Kidney epithelial cell (primary cell): ENCODE data around the gene AFF3. TPM values are rescaled to one million over a fixed set of nuclear protein-coding genes. Genes with fewer than 3 reads are reported as not detected.

ENCODE experiments used
- DNase-seq: peaks from one replicate; pipeline ENCODE4 v3.0.0-alpha.2; 2010; ENCODE audit warnings: low read depth
- H3K27me3 ChIP-seq: 2 replicates; pipeline ENCODE4 v1.6.0; 2011; ENCODE audit warnings: low read length; ENCODE audit not compliant: control insufficient read depth, insufficient read depth
- H3K36me3 ChIP-seq: 2 replicates; pipeline ENCODE4 v1.5.1; 2011; ENCODE audit warnings: low read length; ENCODE audit not compliant: control insufficient read depth, insufficient read depth
- H3K4me3 ChIP-seq: 2 replicates; pipeline ENCODE4 v1.5.1; 2011; ENCODE audit warnings: low read depth, mild to moderate bottlenecking, control low read depth, low read length
- total RNA-seq: library from RNA; depleted of rRNA; stranded (reverse); fragments of >200 nt; gene quantifications from 2 replicates; pipeline ENCODE4 v1.2.3, GENCODE V29; 2015
- TF ChIP-seq, protein P1 (sequence below): IDR thresholded peaks from 2 replicates; pipeline ENCODE4 v1.5.1; 2011; ENCODE audit warnings: mild to moderate bottlenecking, moderate library complexity, low read length, control low read depth, inconsistent platforms; ENCODE audit not compliant: insufficient read depth, poor library complexity, severe bottlenecking

Gene AFF3
- total RNA-seq, 1 donor from 2014 or later, result 13.9 TPM

DNA sequence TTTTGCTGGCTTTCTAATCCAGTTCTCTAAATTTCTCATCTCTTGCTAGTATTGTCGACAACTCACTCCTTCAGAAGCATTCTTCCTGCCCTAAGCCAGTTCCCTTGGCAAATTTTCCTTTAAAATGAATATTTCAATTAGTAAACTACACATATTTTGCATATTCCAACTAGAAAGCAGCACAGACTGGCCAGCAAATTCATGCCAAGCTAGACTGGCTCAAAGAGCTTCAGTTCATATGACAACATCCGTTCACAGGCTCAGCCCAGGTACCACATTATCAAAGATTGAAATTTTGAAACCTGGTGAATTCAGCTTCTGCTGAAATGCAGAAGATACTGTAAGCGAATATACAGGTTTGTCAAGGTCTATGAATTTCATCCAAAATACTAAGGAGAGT lies 64.5 kb downstream of the AFF3 start:
- no peaks in the 10 kb centered on the region for H3K27me3 ChIP-seq
- no peak for DNase-seq
- TF ChIP-seq, protein P1, sequence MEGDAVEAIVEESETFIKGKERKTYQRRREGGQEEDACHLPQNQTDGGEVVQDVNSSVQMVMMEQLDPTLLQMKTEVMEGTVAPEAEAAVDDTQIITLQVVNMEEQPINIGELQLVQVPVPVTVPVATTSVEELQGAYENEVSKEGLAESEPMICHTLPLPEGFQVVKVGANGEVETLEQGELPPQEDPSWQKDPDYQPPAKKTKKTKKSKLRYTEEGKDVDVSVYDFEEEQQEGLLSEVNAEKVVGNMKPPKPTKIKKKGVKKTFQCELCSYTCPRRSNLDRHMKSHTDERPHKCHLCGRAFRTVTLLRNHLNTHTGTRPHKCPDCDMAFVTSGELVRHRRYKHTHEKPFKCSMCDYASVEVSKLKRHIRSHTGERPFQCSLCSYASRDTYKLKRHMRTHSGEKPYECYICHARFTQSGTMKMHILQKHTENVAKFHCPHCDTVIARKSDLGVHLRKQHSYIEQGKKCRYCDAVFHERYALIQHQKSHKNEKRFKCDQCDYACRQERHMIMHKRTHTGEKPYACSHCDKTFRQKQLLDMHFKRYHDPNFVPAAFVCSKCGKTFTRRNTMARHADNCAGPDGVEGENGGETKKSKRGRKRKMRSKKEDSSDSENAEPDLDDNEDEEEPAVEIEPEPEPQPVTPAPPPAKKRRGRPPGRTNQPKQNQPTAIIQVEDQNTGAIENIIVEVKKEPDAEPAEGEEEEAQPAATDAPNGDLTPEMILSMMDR, result no peak
- no peak overlapping the region for H3K4me3 ChIP-seq
- H3K36me3 ChIP-seq, result no peaks in the 10 kb centered on the region

DNA sequence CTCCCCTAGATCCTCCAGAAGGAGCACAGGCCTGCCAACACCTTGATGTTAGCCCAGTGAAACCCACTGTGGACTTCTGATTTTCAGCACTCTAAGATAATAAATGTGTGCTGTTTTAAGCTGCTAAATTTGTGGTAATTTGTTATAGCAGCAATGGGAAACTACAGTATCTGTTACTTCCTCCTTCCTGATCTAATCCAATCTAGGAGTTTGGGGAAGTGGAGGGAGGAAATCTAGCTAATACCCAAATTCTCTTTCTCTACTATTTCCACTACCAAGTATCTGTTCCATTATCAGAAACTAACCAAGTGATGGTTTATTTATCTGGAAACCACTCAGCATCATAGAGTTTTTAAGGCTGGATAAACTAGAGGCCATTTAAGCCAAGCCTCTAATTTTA lies 64.9 kb downstream of the AFF3 start:
- Histone ChIP-seq H3K4me3 (no peak overlapping the region), H3K27me3 (no peaks in the 10 kb centered on the region), H3K36me3 (no peaks in the 10 kb centered on the region)
- no peak for DNase-seq
- TF ChIP-seq, protein P1, result no peak

DNA sequence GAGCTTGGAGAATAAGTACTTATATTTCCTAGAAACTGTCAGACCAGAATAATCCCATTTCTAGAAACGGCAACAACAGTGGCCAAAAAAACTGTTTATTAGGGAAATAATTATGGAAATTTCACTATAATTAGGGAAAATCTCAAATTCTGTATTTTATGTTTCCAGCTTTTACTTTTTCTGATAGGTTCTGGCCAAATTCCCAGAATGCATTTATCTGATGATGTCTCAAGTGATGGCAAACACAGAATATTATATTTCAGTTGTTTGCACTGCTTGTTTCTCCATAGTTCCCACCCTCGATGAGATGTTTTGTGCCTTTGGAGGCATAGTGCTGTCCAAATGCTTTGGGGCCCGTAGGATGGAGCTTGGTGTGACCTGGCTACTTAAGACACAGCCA lies 66.9 kb downstream of the AFF3 start:
- no peaks in the 10 kb centered on the region for H3K27me3 ChIP-seq

DNA sequence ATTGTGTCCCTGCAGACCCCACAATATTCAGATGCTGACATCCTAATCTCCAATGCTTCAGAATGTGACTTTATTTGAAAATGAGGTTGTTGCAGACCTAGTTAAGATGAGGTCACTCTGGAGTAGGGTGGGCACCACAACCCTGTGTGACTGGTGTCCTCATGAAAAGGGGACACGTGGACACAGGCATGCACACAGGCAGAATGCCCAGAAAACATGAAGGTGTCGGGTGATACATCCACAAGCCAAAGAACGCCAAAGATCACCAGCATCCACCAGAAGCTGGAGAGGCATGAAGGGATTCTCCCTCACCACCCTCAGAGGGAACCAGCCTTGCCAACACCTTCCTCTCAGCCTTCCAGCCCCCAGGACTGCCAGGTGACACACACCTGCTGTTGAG lies 69.3 kb downstream of the AFF3 start:
- DNase-seq, result no peak
- H3K36me3 ChIP-seq, result no peaks in the 10 kb centered on the region
- no peaks in the 10 kb centered on the region for H3K27me3 ChIP-seq
- TF ChIP-seq, protein P1, result no peak
- H3K4me3 ChIP-seq, result no peak overlapping the region

More for the DNA sequence above, 66.9 kb downstream of the AFF3 start:
- no peak for DNase-seq
- no peaks in the 10 kb centered on the region for H3K36me3 ChIP-seq
- TF ChIP-seq, protein P1, result no peak
- H3K4me3 ChIP-seq, result no peak overlapping the region

DNA sequence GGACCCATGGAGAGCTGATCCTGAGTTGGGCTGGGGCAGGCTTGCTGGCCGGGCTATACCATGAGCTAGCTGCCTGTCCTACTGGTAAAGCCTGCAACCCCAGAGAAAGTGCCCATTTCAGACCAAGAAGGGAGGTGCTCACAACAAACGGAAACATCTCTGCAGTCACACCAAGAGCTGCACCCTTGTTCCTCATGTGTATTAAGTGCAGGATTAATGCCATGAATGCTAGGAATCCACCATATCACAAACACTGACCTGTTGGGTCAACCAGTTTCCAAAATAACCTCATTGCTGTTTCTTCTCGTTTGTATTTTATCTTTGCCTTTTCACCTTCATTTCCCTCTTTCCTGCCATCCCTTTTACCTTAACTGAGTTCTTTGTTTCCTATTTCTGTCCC lies 69.9 kb downstream of the AFF3 start:
- TF ChIP-seq, protein P1, result no peak
- H3K4me3 ChIP-seq, result no peak overlapping the region
- no peak for DNase-seq
- no peaks in the 10 kb centered on the region for H3K36me3 ChIP-seq
- H3K27me3 ChIP-seq, result no peaks in the 10 kb centered on the region

DNA sequence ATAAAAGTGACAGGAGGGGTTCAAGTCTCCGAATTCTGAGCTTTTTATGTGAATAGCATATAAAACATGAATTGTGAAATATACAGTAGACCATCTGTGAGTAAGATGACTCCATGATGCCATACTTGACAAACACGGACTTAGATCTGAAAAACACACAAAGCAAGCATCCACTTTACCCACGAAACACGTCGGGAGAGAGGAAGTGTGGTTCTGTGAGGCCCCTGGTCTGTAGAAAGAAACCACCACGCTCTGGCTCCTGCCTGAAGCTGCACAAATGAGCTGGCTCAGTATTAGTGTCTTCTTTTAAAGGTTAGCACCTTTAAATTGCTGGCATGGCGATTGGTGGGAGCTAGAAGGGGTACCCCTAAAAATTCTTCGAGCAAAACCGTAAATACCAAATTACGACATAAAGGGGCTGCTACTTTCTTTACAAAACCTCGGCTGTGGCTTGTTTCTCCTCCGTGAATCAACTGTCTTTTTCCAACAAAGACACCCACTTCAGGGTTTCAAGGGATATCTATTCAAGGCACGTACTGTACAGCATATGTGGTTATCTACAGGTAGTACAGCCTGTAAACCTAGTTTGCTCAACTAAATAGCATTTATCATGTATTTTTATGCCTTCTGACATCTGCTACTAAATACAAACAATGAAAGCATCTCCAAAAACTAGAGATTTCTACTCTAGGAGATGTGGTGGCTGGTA lies 70.9 kb downstream of the AFF3 start:
- Histone ChIP-seq H3K27me3 (no peaks in the 10 kb centered on the region), H3K36me3 (no peaks in the 10 kb centered on the region), H3K4me3 (no peak overlapping the region)
- TF ChIP-seq, protein P1, result no peak
- no peak for DNase-seq
